ENCODE results near the gene UBE2V1. TPM values are rescaled to one million over a fixed set of nuclear protein-coding genes. Genes with fewer than 3 reads are reported as not detected.

Gene UBE2V1
- total RNA-seq, 1 donor from 2014 or later: 223 TPM

GRCh38 chr20:50056408-50056926 is 56.5 kb downstream of the UBE2V1 start:
- TF ChIP-seq CTCF (IDR thresholded peaks at IDR 0.05; ENCODE audit: unreplicated experiment): no peak
- H3K27me3 Mint-ChIP-seq (ENCODE audit: unreplicated experiment): peaks cover 5% of the 10 kb centered on the region
- H3K27ac Mint-ChIP-seq (ENCODE audit: unreplicated experiment): peak overlapping the region; percentile 52
- no peak overlapping the region for H3K4me3 Mint-ChIP-seq (ENCODE audit: unreplicated experiment)
- no peaks in the 10 kb centered on the region for H3K36me3 Mint-ChIP-seq (ENCODE audit: low read depth, unreplicated experiment)
- H3K9me3 Mint-ChIP-seq (ENCODE audit: unreplicated experiment): no peaks in the 10 kb centered on the region
- peaks cover 9% of the 10 kb centered on the region for H3K4me1 Mint-ChIP-seq (ENCODE audit: unreplicated experiment)
- DNase-seq (ENCODE audit: low spot score): no peak

- Mint-ChIP-seq H3K4me3 (ENCODE audit: unreplicated experiment) (no peak overlapping the region), H3K36me3 (ENCODE audit: low read depth, unreplicated experiment) (no peaks in the 10 kb centered on the region), H3K27me3 (ENCODE audit: unreplicated experiment) (peaks cover 5% of the 10 kb centered on the region), H3K9me3 (ENCODE audit: unreplicated experiment) (no peaks in the 10 kb centered on the region), H3K4me1 (ENCODE audit: unreplicated experiment) (peaks cover 9% of the 10 kb centered on the region), H3K27ac (ENCODE audit: unreplicated experiment) (no peak overlapping the region)
- no peak for DNase-seq (ENCODE audit: low spot score)
- TF ChIP-seq CTCF (IDR thresholded peaks at IDR 0.05; ENCODE audit: unreplicated experiment): no peak
These were observed 57.3 kb downstream of the UBE2V1 start for GRCh38 chr20:50055524-50056083.

- no peak for DNase-seq (ENCODE audit: low spot score)
- Mint-ChIP-seq H3K4me3 (ENCODE audit: unreplicated experiment) (no peak overlapping the region), H3K9me3 (ENCODE audit: unreplicated experiment) (no peaks in the 10 kb centered on the region), H3K36me3 (ENCODE audit: low read depth, unreplicated experiment) (no peaks in the 10 kb centered on the region), H3K27ac (ENCODE audit: unreplicated experiment) (no peak overlapping the region), H3K27me3 (ENCODE audit: unreplicated experiment) (peaks cover 5% of the 10 kb centered on the region), H3K4me1 (ENCODE audit: unreplicated experiment) (peaks cover 10% of the 10 kb centered on the region)
- no peak for TF ChIP-seq CTCF (IDR thresholded peaks at IDR 0.05; ENCODE audit: unreplicated experiment)
These were observed 58.1 kb downstream of the UBE2V1 start for GRCh38 chr20:50054626-50055511.

- Mint-ChIP-seq H3K4me3 (ENCODE audit: unreplicated experiment) (no peak overlapping the region), H3K27ac (ENCODE audit: unreplicated experiment) (no peak overlapping the region), H3K9me3 (ENCODE audit: unreplicated experiment) (no peaks in the 10 kb centered on the region), H3K27me3 (ENCODE audit: unreplicated experiment) (peaks cover 6% of the 10 kb centered on the region), H3K36me3 (ENCODE audit: low read depth, unreplicated experiment) (no peaks in the 10 kb centered on the region), H3K4me1 (ENCODE audit: unreplicated experiment) (peaks cover 12% of the 10 kb centered on the region)
- TF ChIP-seq CTCF (IDR thresholded peaks at IDR 0.05; ENCODE audit: unreplicated experiment): no peak
- no peak for DNase-seq (ENCODE audit: low spot score)
These were observed 58.8 kb downstream of the UBE2V1 start for GRCh38 chr20:50054231-50054547.

All from endothelial cell (in vitro differentiated cells).